G401.6 (cell line): ENCODE results near the gene CELF5.
"Not testable (repeated sequence)": the region's sequence is repeated elsewhere in the genome, so short reads cannot be mapped to it uniquely, and the experiment has no call there.

Experiments
- FAIRE-seq: peaks from 2 replicates; lab custom pipeline; 2012; peaks lifted over from hg19 to GRCh38; lab: Jason Lieb, UNC

CELF5 gene

DNA sequence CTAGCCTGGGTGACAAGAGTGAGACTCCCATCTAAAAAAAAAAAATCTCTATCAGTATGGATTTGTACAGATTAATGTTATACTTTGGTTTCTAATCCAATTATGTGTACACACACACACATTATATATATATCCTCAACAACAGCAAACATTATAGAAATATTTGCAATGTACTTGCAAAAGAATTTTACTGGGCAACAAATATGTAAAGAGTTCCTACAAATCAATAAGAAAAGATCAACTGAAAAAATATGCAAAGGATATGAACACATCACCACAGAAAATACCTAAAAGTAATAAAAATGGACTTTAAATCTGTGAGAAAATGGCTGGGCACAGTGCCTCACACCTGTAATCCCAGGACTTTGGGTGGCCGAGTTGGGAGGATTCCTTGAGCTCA, 101.0 kb downstream of the CELF5 start:
- no peak for FAIRE-seq

DNA sequence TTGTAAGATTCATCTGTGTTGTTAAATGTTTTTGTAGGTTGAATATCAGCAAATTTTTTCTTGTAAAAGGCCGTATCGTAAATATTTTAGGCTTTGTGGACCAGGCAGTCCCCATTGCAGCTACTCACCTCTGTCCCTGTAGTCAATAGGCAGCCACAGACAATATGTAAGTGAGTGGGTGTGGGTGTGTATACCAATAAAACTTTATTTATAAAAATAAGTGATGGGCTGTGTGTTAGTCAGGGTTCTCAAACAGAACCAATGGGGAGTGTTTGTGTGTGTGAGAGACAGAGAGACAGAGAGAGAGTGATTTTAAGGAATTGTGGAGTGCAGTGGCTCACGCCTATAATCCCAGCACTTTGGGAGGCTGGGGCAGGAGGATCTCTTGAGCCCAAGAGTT, 104.3 kb downstream of the CELF5 start:
- no peak for FAIRE-seq

DNA sequence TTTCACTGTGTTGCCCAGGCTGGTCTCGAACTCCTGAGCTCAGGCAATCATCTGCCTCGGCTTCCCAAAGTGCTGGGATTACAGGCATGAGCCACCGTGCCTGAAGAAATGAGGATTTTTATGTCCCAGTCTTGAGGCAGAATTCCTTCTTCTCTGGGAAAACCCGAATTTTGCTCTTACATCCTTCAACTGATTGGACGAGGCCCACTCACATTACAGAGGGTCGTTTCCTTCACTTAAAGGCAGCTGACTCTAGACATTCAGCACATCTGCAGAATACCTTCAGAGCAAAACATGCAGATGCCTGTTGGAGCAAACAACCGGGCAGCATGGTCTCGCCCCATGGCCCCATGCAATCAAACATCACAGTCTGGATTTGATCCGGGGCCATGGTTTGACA, 105.6 kb downstream of the CELF5 start:
- no peak for FAIRE-seq

DNA sequence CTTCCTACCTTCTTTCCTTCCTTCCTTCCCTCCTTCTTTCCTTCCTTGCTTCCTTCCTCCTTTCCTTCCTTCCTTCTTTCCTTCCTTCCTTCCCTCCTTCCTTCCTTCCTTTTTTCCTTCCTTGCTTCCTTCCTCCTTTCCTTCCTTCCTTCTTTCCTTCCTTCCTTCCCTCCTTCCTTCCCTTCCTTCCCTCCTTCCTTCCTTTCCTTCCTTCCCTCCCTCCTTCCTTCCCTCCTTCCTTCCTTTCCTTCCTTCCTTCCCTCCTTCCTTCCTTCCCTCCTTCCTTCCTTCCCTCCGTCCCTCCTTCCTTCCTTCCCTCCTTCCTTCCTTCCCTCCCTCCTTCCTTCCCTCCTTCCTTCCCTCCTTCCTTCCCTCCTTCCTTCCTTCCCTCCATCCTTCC, 107.8 kb downstream of the CELF5 start:
- not testable (repeated sequence) for FAIRE-seq

DNA sequence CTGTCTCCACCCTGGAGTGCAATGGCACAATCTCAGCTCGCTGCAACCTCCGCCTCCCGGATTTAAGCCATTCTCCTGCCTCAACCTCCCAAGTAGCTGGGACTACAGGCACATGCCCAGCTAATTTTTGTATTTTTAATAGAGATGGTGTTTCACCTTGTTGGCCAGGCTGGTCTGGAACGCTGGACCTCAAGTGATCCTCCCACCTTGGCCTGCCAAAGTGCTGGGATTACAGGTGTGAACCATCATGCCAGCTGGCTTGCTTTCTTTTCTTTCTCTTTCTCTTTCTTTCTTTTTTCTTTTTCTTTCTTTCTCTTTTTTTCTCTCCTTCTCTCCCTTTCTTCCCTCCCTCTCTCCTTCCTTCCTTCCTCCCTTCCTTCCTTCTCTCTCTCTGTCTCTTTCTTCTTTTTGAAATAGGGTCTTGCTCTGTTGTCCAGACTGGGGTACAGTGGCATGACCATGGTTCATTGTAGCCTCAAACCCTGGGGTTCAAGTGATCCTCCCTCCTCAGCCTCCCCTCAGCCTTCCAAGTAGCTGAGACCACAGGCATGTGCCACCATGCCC, 108.6 kb downstream of the CELF5 start:
- FAIRE-seq, result no peak

DNA sequence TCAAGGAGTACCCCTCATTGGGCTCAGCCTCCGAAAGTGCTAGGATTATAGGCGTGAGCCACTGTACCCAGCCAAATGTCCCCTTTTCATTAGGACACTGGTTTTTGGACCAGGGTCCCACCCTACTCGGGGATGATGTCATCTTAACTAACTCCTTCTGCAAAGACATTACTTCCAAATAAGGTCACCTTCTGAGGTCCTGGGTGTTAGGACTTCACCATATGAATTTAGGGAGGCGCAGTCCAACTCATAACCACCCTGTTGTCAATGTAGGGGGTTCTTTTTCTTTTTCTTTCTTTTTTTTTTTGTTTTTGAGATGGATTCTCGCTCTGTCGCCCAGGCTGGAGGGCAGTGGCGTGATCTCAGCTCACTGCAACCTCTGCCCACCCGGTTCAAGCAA, 109.2 kb downstream of the CELF5 start:
- FAIRE-seq, result no peak

DNA sequence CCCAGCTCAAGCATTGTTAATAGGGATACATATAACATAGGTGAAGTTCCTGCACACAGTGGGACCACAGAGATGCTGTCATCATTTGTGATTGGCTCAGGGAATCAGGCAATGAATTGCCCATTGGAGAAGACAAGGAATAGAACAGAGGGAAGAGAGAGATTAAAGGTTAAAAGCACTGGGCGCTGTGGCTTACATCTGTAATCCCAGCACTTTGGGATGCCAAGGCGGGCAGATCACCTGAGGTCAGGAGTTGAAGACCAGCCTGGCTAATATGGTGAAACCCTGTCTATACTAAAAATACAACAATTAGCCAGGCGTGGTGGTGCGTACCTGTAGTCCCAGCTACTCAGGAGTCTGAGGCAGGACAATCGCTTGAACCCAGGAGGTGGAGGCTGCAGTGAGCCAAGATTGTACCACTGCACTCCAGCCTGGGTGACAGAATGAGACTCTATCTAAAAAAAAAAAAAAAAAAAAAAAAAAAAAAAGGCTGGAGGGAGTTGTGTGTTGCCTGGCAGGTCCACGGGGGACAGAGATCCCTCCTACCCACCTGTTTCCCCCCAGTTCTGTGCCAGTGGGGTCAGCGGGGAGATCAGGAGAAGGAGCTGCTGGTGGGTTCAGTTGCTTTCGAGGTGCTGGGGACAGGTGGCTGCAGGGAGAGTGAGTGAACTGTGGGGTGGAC, 110.4 kb downstream of the CELF5 start:
- FAIRE-seq, result not testable (repeated sequence)

DNA sequence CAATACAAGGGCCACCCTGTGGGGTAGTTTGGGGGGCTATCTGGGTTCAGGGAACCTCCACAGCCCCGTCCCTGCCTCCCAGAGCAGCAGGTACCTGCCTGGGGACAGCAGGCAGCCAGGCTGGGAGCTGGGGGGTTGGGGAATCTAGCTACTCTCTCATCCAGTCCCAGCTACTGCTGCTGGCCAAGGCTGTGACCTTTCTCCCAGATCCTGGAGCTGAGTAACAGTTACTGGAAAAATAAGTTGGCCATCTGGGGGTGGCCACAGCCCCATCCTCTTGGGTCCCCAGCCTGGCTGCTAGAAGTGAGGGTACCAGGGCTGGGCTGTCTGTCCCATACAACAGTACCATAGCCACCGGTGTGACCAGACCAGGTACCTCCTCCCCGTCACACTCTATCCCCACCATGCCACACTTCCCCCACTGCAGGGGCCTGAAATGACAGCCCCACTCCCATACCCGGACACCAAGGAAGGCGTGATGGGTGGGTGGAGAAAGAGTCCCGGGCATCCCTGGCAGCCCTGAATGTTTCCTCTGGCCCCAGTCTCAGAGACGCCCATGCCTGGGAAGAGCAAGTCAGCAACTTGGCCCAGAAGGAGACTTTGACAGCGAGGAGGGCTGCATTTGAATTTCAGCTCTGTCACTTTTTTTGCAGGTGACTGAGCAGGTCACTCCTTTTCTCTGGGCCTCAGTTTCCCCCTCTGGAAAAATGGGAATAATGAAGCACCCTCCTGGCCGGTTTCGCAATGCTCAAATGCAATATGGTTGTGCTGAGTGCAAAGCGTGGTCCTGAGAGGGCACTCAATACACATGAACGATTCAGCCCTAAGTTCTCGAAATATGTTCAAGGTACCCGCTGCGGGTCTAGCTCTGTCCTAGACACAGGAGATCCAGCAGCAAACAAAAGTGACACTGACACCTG, 111.2 kb downstream of the CELF5 start:
- FAIRE-seq, result no peak

DNA sequence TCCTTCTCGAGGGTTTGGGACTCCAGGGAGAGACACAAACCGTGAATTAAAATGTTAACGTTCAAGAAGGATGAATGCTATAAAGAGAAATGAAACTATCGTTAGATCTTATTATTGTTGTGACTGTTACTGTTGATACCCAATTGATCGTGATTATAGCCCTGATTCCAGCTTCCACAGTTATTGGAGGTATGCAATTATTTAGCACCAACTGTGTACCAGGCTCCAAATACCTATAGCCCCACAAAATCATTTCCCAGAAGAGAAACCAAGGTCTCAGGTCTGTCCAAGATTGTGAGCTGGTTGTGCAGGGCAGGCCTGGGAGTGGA, 111.9 kb downstream of the CELF5 start:
- FAIRE-seq, result no peak

DNA sequence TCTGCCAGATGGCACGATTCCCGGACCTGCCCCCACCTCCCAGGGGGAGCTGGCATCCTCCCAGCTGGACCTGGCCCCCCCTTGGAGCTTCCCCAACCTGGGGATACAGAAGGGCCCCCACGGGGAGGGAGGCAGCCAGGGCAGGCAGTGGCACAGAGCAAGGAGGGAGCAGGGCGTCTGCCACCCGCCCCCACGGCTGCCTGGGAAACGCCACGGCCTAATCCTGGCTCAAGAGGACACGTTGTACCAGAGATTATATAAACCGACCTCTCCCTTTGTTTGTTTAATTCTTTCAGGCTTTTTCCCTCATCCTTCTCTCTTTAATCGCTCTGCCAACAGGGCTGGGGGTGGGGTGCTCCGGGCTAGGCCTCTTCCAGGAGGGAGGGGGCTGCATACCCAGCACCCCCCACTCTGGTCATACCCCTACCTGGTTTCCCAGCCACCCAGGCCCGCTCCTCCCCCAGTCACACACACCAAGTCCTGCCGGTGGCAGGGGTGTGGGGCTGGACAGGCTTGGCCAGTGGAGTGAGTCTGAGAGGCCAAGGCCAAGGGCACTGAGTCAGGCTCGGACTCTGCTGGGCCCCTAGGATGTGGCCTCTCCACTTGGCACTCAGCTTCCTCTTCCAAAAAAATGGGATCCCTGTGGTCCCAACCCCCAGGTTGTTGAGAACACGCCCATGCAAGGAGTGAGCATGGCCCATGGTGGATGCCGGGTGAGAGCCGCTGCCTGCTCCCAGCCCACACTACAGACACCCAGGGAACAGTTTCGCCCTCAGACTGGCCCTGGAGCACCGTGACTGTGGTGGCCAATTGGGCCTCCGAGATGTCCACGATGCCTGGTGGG, 112.4 kb downstream of the CELF5 start:
- FAIRE-seq, result no peak

DNA sequence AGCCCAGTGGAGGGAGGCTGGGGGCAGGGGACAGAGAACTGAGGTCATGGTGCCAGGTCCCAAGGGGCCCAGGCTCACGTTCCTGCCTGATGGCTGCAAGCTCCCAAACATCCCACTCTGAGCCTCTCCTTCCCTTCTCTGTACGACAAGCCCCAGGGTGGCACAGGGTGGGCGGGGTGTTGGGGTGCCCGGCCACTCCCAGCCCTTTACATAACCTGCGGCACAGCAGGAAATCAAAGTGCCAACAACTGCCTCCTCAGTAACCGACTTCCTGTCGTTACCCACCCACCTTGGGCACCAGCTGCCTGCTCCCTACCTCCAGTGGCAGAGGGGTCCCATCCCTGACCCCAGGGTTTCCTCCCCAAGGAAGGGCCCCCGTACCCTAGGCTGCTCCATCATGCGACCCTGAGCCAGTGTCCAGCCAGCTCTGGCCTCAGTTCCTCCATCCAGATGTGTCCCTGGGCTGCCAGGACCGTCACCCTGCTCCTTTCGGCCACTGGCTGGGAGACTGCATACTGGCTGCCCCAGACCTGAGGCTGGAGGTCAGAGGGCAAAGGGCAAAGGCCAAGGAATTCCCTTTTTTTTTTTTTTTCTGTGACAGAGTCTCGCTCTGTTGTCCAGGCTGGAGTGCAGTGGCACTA, 114.2 kb downstream of the CELF5 start:
- FAIRE-seq, result no peak

DNA sequence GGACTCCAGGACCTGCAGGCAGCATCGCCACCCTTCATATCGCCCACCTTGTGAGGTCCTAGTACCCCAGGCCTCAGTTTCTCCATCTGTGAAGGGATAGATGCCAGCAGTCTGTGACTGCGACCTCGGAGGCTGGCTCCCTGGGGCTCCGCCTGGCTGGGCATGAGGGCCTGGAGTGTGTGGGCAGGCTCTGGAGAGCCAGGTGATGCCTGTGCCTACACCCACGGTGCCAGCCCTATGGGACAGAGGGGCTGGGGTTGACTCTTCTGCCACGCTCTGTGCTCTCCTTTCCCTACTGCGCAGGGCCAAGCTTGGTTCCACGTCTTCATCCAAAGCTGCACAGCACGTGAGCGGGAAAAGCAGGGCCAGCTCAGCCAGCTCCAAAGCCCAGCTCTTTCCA, 115.9 kb downstream of the CELF5 start:
- no peak for FAIRE-seq

DNA sequence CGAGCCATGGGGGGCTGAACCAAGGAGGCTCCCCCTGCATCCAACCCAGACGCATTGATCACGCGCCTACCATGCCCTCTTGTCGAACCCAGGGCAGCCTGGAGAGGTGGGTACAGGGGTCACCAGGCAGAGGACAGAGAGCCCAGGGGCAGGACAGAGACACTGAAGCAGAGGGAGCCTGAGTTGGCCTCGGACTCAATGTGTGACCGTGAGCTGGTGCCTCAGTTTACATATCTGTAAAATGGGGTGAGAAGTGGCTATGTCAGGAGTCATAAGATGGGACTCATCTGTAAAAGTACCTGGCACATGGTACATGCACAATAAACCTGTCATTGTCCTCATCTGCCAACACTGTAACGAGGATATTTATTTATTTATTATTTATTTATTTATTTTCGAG, 117.8 kb downstream of the CELF5 start:
- FAIRE-seq, result no peak

DNA sequence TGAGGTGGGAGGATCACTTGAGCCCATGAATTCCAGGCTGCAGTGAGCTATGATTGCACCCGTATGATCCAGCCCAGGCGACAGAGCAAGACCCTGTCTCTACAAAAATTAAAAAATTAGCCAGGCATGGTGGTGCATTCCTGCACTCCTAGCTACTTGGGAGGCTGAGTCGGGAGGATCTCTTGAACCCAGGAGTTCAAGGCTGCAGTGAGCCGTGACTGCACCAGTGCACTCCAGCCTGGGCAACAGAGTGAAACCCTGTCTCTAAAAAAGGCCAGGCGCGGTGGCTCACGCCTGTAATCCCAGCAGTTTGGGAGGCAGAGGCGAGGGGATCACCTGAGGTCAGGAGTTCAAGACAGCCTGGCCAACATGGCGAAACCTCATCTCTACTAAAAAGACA, 118.5 kb downstream of the CELF5 start:
- FAIRE-seq, result not testable (repeated sequence)

DNA sequence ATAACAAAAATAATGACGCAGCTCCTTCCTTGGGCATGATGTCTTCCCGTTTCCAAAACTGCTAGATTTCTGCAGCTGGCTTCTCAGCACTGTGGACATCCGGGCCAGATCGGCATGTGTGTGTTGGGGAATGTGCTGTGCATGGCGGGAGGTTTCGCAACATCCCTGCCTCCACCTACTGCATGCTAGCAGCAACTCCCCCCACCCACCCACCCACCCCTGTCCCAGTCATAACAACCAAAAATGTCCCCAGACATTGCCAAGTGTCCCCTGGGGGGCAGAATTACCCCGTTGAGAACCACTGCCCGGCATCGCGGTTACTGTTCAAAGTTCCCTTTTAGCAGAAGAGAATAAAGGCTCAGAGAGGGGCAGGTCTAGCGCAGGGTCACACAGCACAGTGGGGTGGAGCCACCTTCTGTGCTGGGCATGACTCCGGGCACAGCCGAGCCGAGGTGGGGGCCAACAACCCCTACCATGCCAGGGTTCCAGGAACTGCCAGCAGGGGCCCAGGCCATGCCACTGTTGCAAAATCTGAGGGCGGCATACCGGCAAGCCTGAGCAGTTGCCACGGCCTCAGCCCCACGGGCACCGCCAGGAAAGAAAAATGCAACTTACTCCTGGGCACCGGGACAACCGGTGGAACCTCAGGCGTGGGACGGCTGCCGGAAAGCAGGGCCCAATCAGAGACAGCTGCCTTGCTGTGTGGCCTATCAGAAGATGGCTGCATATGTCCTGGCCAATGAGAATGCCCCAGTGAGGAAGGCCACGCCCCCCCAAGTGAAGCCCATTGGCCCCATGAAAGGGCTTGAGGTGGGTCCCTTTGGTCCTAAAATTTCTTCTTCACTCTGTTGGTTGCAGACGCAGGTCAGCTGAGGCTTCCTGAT, 119.4 kb downstream of the CELF5 start:
- FAIRE-seq, result no peak

DNA sequence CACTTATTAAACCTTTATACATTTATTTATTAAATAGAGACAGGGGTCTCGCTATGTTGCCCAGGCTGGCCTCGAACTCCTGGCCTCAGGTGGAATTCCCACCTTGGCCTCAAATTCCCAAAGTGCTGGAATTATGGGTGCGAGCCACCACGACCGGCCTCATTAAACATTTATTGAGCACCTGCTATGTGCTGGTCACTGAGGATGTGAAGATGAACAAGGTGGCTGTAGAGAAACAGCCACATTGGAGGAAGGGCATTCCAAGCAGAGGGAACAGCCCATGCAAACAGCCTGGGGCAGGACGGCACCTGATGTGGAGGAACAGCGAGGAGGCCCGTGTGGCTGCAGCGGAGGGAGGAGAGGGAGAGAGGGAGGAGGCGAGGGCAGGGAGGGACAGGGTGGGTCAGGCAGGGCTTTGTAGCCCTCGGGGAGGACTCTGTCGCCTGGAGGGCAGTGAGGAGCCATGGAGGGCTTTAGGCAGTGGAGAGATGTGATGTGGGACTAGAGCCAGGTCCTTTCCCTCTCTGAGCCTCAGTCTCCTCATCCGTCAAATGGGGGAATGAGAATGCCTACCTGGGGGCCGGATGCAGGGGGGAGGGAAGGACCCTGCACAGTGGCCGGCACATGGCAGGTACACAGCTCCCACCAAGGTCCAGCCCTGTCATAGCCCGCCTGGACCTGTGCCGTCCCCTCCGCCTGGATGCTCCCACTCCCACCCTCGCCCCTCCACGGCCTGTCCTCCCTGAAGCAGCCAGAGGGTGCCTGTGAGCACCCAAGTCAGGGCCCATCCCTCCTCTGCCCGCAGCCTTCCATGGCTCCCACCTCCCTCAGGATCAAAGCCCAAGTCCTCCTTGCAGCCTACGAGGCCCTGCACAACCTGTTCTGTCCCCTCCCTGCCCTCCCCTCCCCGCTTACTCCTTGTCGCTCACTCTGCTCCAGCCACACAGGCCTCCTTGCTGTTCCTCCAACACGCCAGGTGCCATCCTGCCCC, 120.4 kb downstream of the CELF5 start:
- FAIRE-seq, result no peak

DNA sequence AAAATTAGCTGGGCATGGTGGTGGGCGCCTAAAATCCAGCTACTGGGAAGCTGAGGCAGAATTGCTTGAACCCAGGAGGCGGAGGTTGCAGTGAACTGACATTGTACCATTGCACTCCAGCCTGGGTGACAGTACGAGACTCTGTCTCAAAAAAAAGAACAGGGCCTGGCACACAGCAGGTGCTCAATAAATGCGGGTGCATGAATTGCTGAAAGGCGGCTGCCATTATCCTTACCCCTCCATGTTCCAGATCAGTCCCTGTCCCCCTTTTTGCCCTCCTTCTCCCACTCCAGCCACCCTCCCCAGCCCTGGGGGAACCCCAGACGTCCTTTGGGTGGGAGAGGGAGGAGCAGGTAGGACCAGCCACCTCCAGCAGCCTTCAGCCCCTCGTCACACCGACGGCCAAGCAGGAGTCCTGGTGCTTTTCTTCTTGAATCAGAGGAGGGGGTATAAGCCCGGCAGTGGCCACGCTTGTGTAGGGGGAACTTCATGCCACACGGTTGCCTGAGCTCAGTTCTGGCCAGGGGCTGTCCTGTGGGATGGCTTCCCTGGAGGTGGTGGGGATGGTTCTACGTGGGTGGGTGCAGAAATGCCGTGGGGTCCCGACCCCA, 121.5 kb downstream of the CELF5 start:
- no peak for FAIRE-seq
